Measurements from ENCODE around the gene CDON.

Gene CDON

DNA sequence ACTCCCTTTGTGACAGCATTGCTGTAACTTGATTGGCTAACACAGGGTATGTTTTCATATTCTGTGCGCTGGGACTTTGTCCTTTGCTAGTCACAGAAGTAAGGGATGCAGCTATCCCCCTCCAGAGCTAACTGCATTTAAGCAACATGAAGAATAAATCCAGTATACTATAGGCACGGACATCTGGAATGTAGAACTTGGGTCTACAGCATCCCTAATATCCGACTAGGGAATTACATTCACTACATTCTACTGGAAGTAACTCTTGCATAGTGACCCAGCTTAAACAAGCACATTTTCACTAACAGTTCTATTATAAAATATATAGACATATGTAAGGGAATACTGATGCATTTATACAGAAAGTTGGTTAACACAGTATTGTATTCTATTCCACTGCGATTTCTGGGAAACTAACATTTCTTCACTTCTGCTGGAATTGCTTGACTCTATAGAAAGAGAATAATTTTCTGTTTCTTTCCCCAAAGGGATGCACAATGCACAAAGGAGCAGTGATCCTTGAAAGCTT is 103.7 kb downstream of the CDON start:
- no peak for DNase-seq

DNA sequence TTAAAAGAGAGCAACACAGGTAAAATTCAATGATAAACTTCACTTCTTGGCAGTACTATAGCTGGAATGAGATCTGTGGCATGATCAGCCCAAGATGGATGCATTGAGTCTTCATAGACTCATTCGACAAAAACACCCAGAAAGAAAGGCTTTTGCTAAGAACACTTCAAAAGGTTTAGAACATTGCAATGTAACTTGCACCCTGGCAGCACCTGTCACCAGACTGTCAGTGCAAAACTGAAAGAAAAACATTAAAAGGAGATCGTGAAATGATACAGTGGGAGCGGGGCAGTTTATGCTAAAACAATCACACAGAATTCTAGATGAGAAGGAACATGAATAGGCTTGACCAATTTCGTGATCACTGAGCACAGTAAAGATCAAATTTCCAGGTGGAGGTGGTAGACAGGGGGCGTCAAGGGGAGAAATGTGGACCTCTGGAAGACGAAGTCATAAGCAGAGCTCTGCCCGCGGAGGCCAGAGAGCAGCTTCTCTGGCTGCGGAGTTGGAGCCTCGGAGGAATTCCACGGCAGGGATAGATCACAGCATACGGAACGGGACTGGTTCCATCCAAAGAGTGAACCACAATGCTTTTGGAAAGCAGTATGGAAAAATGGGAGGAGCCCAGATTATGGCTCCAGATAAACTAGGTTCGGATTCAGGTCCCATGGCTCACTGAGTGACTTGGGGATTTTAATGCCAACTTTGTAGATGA is 104.9 kb downstream of the CDON start:
- no peak for DNase-seq

DNA sequence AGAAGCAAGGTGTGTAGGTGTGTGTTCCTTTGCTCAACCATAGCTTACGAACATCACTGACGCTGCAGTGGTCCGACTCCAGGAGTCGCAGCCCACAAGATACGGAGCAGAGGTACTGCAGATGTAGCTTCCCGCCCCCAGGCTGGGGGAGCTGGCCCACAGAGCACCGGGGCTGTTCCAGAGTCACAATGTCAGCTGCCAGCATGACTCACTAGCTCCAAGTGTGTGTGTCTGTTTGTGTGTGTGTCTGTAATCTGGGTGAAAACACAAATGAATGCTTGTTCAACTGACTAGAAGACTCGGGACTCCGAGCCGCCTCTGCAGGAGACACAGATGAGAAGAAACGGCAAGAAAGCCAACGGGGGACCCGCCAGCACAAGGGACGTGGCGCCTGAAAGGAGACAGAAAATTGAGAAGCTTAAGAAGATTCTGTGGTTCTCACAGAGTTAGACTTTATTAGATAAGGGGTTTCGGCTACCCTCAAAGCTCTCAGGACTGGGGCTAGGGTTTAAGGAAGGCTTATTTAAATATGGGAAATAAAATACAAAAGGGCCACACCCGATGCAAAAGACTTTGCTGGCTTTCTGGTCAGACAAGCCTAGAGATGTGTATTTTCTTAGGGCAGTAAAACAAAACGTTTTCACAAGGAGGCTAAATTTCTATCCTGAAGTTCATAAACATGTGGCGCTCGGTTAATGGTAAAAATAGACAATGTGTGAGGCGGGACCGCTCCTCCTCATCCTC is 106.1 kb downstream of the CDON start:
- DNase-seq: peak in 37 of 56 donors; percentile 15 to 76 (median 44)

DNA sequence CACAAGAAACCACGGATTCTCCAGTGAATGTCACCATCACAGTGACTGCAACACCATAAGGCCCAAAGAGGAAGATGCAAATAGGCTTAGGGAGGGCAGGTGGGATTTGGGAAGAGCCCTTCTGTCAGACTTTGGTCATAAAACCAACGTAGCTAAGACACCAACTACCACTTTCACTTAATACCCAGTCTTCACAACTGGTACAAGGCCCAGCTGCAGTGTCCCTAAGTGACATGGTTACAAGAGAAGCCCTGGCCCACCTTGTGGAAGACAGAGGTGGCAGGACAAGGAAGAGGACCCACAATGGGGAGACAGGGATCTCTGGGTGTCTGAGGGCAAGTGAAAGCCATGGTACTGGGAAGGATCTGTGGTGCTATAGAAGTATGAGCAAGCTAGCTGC is 106.8 kb downstream of the CDON start:
- no peak for DNase-seq

DNA sequence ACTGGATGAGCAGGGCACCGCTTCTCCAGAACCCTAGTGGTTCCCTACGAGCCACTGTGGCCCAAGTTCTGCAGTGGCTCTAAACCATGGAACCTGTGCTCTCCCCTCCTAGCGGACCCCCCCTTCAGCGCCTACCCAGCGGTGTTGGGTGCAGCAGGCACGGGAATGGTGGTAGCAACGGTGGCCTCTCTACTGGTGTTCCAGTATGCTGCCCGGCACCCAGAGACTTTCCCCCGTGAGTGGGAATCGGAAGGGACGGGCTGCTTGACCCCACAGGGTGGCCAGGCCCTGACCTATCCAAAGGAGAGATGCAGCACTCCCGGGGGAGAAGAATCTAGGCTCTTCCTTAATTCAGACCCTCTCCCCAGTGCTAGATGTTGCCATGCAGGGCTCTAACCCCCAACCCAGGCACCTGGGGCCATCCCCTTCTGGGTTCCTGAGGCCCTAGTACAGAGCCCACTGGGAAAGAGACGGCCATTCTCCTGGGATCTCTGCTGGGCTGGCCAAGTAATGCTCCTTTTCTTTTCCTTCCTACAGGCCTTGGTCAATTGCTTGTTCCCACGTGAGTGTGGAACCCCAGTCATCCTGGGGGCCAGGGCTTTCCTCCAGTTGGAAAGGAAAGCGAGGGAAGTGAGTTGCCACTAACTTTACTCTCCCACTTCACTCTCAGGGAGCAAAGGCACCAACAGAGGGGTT is 107.6 kb downstream of the CDON start:
- DNase-seq: no peak

DNA sequence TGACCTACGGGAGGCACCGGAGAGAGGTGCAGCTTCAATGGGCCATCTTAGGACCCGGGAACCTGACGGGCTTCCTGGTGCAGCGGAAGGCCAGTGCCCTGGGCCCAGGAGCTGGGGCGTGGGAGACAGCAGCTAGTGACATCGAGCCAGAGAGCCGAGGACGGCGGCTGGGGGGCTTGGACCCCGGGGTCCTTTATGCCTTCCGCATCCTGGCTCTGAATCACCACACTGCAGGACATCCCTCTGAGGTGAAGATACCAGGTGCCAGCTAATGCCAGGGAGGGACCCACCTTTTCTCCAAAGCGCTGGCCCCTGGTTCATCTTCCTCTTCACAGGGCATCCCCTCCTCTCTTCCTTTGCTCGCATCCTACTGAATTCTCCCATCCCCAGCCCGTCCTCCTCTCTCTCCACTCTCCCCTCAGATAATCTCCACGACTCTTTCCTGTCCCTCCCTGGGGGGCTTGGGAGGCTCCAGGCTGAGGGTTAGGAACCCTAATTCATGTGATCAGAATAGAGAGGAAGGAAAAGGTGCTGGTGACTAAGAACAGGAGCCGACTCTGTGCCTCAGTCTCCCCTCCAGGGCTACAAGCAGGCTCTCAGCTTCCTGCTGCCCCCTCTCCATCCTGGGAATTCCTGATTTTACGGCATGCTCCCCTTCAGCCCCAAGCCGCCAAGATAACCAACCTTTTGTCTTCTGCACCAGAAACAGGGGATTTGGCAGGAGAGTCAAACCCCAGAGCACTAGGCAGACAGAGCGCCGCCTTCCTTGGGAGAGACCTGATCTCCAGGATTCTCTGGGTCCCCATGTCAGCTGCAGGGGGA is 108.3 kb downstream of the CDON start:
- no peak for DNase-seq

DNA sequence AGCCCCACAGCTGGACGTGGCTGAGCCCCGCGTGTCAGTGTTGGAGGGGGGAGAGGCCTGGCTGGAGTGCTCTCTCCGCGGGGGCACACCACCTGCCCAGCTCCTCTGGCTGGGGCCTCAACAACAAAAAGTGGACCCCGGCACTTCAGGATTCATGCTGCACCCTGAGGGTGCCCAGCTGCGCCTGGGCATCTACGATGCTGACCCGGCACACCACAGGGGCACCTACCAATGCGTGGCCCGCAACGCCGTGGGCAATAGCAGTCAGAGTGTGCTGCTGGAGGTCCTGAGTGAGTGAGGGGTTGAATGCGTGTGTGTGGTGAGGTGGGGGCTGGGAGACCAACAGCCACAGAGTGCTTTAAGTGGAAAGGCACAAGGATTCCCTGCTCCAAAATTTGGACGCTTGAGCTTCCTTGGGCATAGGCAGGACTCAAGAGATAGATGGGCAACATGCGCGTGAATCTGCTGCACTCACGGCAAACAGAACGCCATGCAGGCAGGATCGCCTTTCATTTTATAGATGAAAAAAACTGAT is 109.2 kb downstream of the CDON start:
- no peak for DNase-seq

DNA sequence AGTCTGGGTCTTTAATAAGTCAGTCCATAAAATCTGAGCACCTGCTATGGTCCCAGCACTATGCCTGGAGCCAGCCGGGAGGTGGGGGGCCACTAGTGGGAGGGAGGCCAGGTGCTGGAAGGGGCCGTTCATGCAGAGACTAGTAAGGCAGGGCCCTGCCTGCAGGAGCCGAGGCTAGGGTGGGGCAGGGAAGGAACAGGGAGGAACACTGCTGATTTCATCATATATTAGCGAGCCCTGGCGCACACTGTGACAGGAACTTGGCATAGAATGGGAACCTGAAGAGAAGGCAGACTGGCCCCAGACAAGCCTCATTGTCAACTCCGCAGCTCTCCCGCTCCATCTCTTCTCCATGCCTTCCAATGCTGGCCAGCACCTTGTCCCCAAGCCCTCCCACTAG is 109.7 kb downstream of the CDON start:
- no peak for DNase-seq

DNA sequence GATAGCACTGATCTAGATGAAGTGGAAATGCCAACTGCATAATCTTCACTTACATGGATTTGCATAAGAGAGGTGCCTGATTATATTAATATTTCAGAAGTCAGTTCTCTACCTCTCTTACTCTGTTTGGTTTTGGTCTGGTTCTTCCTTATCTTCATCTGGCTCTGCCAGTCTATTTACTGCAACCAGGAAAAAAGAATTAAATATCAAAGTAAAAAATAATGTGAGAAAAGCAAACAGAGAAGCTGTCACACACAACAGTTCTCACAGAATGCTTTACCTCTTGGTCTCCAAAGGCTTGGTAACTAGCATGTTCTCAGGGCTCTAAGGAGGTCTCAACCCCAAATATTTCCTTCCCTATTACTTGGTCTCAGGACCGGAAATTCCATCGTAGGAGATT is 110.1 kb downstream of the CDON start:
- no peak for DNase-seq

DNA sequence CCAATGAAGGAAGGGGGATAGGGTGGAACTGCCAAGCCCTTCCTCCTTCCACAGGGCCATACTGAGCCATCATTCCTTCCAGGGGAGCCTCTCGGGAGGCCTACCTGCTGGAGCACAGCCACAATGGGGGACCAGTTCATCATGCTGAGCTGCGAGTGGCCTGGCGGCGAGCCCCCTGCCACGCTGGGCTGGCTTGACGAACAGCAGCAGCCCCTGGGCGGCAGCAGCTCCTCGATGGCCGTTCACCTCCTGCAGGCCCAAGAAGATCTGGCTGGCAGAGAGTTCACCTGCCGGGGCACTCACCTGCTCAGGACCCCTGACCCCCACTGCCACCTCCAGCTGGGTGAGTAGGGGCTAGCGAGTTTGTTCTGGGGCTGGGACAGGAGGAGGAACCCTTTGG is 110.9 kb downstream of the CDON start:
- DNase-seq: no peak

DNA sequence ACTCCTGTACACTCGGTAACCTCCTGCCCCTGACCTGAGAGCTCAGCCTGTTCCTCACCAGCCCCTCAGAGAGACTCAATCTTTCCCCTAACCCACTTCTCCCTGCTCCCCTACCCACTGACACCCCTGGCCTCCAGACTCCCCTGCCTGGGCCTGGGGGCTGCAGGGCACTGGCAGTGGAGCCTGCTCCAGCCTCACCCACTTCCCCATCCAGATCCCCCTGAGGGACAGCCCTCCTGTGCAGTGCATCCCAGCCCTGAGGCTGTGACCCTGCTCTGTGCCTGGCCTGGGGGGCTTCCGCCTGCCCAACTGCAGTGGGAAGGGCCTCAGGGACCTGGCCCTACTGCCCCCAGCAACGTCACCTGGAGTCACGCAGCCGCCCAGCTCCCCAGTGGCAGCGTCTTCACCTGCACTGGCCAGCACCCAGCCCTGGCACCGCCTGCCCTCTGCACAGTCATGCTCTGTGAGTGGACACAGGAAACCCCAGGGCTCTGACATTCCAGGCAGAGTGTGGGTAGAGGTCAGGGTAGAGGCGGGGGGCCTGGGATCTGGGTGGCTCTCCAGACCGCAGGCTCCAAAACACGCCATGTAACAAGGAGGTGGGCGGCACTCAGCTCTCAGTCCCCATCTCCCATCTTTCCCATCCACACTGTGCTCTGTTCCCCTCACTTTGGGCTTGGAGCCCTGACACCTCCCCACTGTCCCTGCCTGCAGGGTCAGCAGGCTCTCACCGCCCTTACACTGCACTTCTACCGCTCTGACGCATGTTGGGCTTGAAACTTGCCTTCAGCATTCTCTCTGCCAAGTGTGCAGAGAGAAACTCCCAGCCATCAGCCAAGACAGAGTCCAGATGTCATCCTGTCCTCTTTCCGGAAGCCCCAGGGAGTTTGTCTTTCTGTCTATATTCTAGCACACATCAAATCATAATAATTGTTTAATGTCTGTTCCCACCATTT is 111.7 kb downstream of the CDON start:
- DNase-seq: no peak

DNA sequence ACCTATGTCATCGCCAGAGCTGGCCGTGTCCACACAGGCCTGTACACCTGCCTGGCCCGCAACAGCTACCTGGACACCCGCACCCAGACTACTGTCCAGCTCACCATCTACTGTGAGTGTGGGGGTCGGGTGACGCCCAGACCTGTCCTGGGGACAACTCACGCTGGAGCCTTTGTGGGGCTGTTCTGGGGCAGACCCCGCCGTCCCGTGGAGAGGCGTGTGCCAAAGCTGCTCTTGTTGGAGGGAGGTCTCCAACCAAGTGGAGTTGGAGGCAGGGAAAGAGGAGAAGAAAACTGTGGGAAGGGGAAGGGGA is 112.5 kb downstream of the CDON start:
- no peak for DNase-seq

DNA sequence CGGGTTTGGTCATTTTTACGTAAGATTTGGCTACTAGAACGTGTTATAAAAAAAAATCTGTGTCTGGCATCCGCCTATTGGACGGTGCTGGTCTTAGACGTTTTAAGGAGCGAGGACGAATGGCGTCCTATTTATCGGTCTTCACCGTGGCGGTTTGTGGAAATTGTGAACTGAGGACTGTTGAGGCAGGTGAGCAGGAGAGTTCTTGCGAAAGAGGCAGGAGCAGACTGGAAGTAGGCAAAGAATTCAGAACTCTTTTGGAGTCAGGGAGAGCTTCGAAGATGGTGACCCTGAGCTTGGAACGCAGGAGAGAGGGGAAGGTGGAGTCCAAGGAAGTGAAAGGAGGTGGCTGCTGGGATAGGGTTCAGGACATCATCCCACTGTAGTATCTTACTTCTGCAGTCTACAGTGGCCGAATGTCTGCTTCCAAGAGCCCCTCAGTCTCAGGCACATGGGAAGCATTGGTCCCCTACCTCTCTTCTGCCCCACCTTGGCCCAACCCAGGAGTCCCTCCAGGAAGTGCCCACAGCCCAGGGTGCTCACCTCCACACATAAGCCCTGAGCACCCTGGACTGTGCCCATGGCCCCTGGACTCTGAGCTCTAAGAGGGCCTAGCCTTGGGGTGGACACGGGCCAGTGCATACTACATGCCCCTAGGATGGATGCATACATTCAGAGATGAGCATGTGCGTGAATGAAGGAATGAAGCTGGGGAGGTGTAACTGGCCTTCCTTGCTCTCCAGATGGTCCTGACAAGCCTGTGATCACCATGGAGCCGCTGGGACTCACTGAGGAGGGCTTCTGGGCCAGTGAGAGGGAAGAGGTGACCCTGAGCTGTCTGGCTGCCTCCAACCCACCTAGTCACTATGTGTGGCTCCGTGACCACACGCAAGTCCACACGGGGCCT is 113.1 kb downstream of the CDON start:
- DNase-seq: no peak

DNA sequence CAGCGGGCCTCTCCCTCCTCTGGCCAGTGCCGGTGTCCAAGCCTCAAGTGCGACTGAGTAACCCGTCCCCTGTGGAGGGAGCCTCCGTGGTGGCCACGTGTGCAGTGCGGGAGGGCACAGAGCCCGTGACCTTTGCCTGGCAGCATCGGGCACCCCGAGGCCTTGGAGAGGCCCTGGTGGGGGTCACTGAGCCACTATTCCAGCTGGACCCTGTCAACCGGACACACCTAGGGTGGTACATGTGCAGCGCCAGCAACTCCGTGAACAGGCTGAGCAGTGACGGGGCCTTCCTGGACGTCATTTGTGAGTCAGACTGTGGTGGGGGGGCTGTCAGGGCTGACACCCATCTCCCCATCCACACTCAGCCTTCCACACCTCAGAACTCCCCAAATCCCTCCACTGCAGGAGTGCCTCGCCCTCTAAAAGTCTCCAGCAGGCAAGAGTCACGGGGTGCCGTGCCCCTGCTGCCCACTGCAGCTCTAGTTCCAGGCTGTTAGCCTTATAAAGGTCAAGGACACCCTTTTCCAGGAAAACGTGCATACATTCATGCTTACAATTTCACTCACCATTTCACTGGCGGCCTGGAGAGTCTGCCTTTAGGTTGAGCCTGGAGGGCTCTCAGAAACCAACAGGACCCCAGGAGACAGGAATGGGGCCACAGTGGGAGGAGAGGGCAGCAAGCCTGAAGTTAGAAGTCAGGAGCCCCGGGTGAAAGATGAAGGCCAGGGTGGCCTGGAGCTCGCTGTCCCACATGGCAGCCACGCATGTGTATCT is 114.2 kb downstream of the CDON start:
- DNase-seq: no peak

DNA sequence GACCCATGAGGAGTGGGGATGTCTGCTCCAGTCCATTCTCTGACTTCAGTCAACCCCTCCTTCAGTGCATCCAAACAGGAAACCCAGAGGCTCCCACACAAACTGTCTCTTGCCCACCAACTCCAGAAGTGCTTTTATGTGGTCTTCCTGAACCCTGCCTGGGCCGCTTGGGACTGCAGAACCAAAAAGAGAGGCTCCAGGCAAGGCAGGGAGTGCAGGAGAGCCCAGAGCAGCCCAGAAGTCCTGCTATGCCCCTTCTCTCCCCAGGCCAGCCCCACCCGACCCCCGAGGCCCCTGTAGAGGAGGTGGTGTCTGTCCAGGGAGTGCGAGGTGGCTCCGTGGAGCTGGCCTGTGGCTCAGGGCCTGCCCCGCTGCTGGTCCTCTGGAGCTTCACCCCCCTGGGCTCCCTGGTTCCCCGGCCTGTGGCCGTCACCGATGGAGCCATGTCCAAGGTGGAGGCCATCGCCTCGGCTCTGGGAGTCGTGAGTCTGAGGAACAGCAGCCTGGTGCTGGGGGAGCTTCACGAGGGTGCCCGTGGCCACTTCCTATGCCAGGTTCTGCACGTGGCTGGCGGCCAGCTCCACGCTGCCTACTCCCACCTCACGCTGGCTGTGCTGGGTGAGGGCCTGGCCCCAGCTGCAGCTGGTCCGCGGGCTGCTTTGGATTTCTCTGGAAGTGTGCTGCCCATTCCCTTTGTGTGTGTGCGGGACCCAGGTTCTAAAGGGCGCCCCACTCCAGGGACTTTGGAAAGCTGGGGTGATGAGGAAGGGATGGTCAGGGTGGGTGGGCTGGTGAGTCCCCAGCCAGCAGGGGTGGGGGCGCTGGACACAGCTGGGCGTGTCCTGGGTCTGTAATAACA is 115.0 kb downstream of the CDON start:
- no peak for DNase-seq

DNA sequence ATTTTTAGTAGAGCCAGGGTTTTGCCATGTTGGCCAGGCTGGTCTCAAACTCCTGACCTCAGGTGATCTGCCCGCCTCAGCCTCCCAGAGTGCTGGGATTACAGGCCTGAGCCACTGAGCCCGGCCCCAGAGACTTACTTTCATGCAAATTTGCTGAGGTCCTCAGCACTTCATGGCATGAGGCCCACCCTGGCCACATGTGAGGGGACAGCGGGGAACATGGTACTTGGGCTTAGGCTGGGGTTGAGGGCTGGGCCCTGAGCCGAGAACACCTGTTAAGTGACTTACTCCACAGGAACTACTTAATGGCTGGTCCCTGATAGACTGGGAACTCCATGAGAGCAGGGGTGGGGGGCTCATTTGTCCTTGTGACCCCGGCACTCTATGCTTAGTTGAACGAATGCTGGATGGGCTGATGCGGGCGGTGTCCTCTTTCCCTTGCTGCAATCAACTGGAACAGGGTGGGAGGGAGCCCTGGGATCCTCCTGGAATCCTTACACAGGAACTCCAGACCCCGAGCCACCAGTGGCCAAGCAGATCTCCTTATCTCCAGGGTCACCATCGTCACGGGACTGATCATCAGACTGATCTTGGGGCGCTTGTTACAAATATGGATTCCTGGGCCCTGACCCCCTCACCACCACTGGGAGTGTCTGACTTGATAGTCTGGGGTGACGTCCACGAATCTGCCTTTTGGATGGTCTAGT is 115.8 kb downstream of the CDON start:
- DNase-seq: no peak
